ENCODE measurements around the gene PSME3IP1. TPM values are rescaled to one million over a fixed set of nuclear protein-coding genes. Genes with fewer than 3 reads are reported as not detected.
A peak's percentile ranks its signal among the peaks of the same experiment; 100 is the strongest.

PSME3IP1 gene
- total RNA-seq, 1 experiment from 2014 or later, result 103 TPM

- H3K27ac Mint-ChIP-seq, result peak overlapping the region in 1 of 3 experiments; percentile 44; a peak in 1 of 7 replicates
- no peaks in the 10 kb centered on the region; the same call in none of the 2 replicates for H3K27me3 Mint-ChIP-seq (ENCODE audit: low read depth)
- DNase-seq, result no peak
- Histone ChIP-seq H3T11ph (ENCODE audit: low read length) (no peak overlapping the region), H4K5ac (ENCODE audit: insufficient read length, low read depth, low read length) (no peak overlapping the region), H3K14ac (ENCODE audit: insufficient read depth, low read length) (no peak overlapping the region), H2BK20ac (ENCODE audit: low read depth, low read length, poor library complexity, severe bottlenecking) (no peak overlapping the region), H3K9ac (ENCODE audit: extremely low read depth, insufficient read length, low read length) (no peak overlapping the region), H3K23ac (ENCODE audit: insufficient read length, low read depth, low read length) (no peak overlapping the region), H2BK12ac (ENCODE audit: insufficient read length, low read depth, low read length) (no peak overlapping the region), H3K27ac (ENCODE audit: insufficient read length, low read depth, low read length) (no peak overlapping the region), H3K56ac (ENCODE audit: insufficient read length, low read depth, low read length) (no peak overlapping the region), H3K79me1 (ENCODE audit: insufficient read depth, low read depth, low read length, poor library complexity, severe bottlenecking) (no peaks in the 10 kb centered on the region), H4K20me1 (ENCODE audit: control insufficient read depth, insufficient read depth, insufficient read length) (no peaks in the 10 kb centered on the region), H3K23me2 (ENCODE audit: insufficient read length, low read depth, low read length, poor library complexity, severe bottlenecking) (no peaks in the 10 kb centered on the region), H3K27me3 (ENCODE audit: insufficient read depth, low read length) (no peaks in the 10 kb centered on the region), H3K18ac (ENCODE audit: insufficient read length, low read depth, low read length) (no peak overlapping the region), H3K4me2 (ENCODE audit: insufficient read depth, insufficient read length, low read length) (no peak overlapping the region), H2BK5ac (ENCODE audit: insufficient read length, low read length) (no peak overlapping the region), H3K79me2 (ENCODE audit: insufficient read depth, low read length) (no peaks in the 10 kb centered on the region), H2BK120ac (ENCODE audit: low read depth, low read length, poor library complexity, severe bottlenecking) (no peak overlapping the region), H4K91ac (ENCODE audit: insufficient read length, low read depth, low read length) (no peak overlapping the region), H3K4ac (ENCODE audit: low read depth, low read length) (no peak overlapping the region), H3K4me1 (ENCODE audit: insufficient read depth, low read length) (peaks cover 11% of the 10 kb centered on the region; the same call in 1 of the 2 replicates), H3K9me3 (ENCODE audit: control insufficient read depth, low read depth, low read length) (no peaks in the 10 kb centered on the region), H2AFZ (ENCODE audit: low read length) (no peak overlapping the region), H4K8ac (replicated peaks; ENCODE audit: insufficient read length, low read depth, low read length) (no peak overlapping the region), H2BK15ac (ENCODE audit: low read depth, low read length) (no peak overlapping the region), H2AK5ac (ENCODE audit: insufficient read length, low read length) (no peak overlapping the region)
- H3K4me1 Mint-ChIP-seq, result peaks cover 32 to 38% of the 10 kb centered on the region in 2 experiments
- H3K36me3 Mint-ChIP-seq (ENCODE audit: insufficient read depth in 1 of 3, low read depth in 3 of 3), result no peaks in the 10 kb centered on the region; a peak in 1 of 7 replicates
- WGBS (ENCODE audit: extremely low coverage, insufficient read length, low lambda C conversion rate), result no CpG with 5 or more reads among the region's 14 CpGs
- H3K9me3 Mint-ChIP-seq, result no peaks in the 10 kb centered on the region
- TF ChIP-seq CTCF (conservative IDR thresholded peaks at IDR 0.05), result no peak
- no peak overlapping the region for H3K4me3 Mint-ChIP-seq
These were observed 42.5 kb downstream of the PSME3IP1 start for GRCh38 chr16:57143149-57143921.

Data from H9 (cell line).